Activated naive CD8-positive, alpha-beta T cell treated with anti-CD3 and anti-CD28 coated beads, Interleukin-2, amount 50 U/mL, for 24 hours (primary cell): ENCODE results near the gene PCYT2.

Source experiments
- ATAC-seq: fragments of 150-1000 bp; cut with Tn5 transposase; one replicate; pipeline ENCODE4 v1.10.0; 2021
- DNase-seq: peaks from one replicate; pipeline ENCODE4 v3.0.0; 2021
- H3K27ac Mint-ChIP-seq: one replicate; pipeline ENCODE4 v1.8.0; 2021; ENCODE audit warnings: mild to moderate bottlenecking, mixed read lengths
- H3K27me3 Mint-ChIP-seq: one replicate; pipeline ENCODE4 v1.8.0; 2021; ENCODE audit warnings: mixed read lengths
- H3K36me3 Mint-ChIP-seq: one replicate; pipeline ENCODE4 v1.8.0; 2021; ENCODE audit warnings: low read depth, mixed read lengths
- H3K4me1 Mint-ChIP-seq: one replicate; pipeline ENCODE4 v1.8.0; 2021; ENCODE audit warnings: mixed read lengths
- H3K4me3 Mint-ChIP-seq: one replicate; pipeline ENCODE4 v1.8.0; 2021; ENCODE audit warnings: mild to moderate bottlenecking, moderate library complexity, mixed read lengths
- H3K9me3 Mint-ChIP-seq: one replicate; pipeline ENCODE4 v1.8.0; 2021; ENCODE audit warnings: mixed read lengths

PCYT2 gene

GRCh38 chr17:81870131-81870980 is 40.8 kb downstream of the PCYT2 start:
- Mint-ChIP-seq H3K9me3 (no peaks in the 10 kb centered on the region), H3K27me3 (no peaks in the 10 kb centered on the region), H3K27ac (peak overlapping the region; percentile 93), H3K4me3 (peak overlapping the region; percentile 89), H3K4me1 (peaks cover 61% of the 10 kb centered on the region), H3K36me3 (peaks cover 19% of the 10 kb centered on the region)
- peak; percentile 55 for DNase-seq
- peak; percentile 5 for ATAC-seq

- peaks cover 59% of the 10 kb centered on the region for H3K4me1 Mint-ChIP-seq
- H3K9me3 Mint-ChIP-seq, result no peaks in the 10 kb centered on the region
- ATAC-seq (no peak), DNase-seq (peak; percentile 73)
- peak overlapping the region; percentile 93 for H3K27ac Mint-ChIP-seq
- peak overlapping the region; percentile 89 for H3K4me3 Mint-ChIP-seq
- H3K36me3 Mint-ChIP-seq, result peaks cover 24% of the 10 kb centered on the region
- no peaks in the 10 kb centered on the region for H3K27me3 Mint-ChIP-seq
Measured at GRCh38 chr17:81869221-81870130, 41.7 kb downstream of the PCYT2 start.

- no peak for DNase-seq
- ATAC-seq, result no peak
- Mint-ChIP-seq H3K4me1 (peaks cover 56% of the 10 kb centered on the region), H3K4me3 (peak overlapping the region; percentile 89), H3K27me3 (no peaks in the 10 kb centered on the region), H3K9me3 (no peaks in the 10 kb centered on the region), H3K36me3 (peaks cover 25% of the 10 kb centered on the region), H3K27ac (peak overlapping the region; percentile 93)
Measured at GRCh38 chr17:81868674-81869220, 42.5 kb downstream of the PCYT2 start.

GRCh38 chr17:81867991-81868673 is 43.1 kb downstream of the PCYT2 start:
- Mint-ChIP-seq H3K27me3 (no peaks in the 10 kb centered on the region), H3K27ac (peak overlapping the region; percentile 81), H3K4me1 (peaks cover 58% of the 10 kb centered on the region), H3K9me3 (no peaks in the 10 kb centered on the region), H3K36me3 (peaks cover 32% of the 10 kb centered on the region), H3K4me3 (peak overlapping the region; percentile 17)
- DNase-seq (peak; percentile 24), ATAC-seq (no peak)

GRCh38 chr17:81867170-81867990 is 43.8 kb downstream of the PCYT2 start:
- Mint-ChIP-seq H3K4me3 (peak overlapping the region; percentile 36), H3K27ac (peak overlapping the region; percentile 81), H3K4me1 (peaks cover 57% of the 10 kb centered on the region), H3K27me3 (no peaks in the 10 kb centered on the region), H3K36me3 (peaks cover 37% of the 10 kb centered on the region), H3K9me3 (no peaks in the 10 kb centered on the region)
- DNase-seq (peak; percentile 42), ATAC-seq (peak; percentile 1)

GRCh38 chr17:81866440-81867169 is 44.6 kb downstream of the PCYT2 start:
- Mint-ChIP-seq H3K36me3 (peaks cover 38% of the 10 kb centered on the region), H3K4me3 (peak overlapping the region; percentile 36), H3K27me3 (no peaks in the 10 kb centered on the region), H3K4me1 (peaks cover 54% of the 10 kb centered on the region), H3K9me3 (no peaks in the 10 kb centered on the region), H3K27ac (peak overlapping the region; percentile 81)
- ATAC-seq, result peak; percentile 1
- no peak for DNase-seq

GRCh38 chr17:81865733-81866439 is 45.3 kb downstream of the PCYT2 start:
- no peak for ATAC-seq
- DNase-seq, result no peak
- H3K4me3 Mint-ChIP-seq, result no peak overlapping the region
- H3K9me3 Mint-ChIP-seq, result no peaks in the 10 kb centered on the region
- peaks cover 41% of the 10 kb centered on the region for H3K36me3 Mint-ChIP-seq
- H3K27ac Mint-ChIP-seq, result peak overlapping the region; percentile 81
- peaks cover 55% of the 10 kb centered on the region for H3K4me1 Mint-ChIP-seq
- H3K27me3 Mint-ChIP-seq, result no peaks in the 10 kb centered on the region

- Mint-ChIP-seq H3K27me3 (peaks cover 3% of the 10 kb centered on the region), H3K4me1 (peaks cover 58% of the 10 kb centered on the region), H3K4me3 (no peak overlapping the region), H3K27ac (no peak overlapping the region), H3K36me3 (peaks cover 45% of the 10 kb centered on the region), H3K9me3 (no peaks in the 10 kb centered on the region)
- no peak for ATAC-seq
- no peak for DNase-seq
Measured at GRCh38 chr17:81865358-81865732, 45.9 kb downstream of the PCYT2 start.

- Mint-ChIP-seq H3K36me3 (peaks cover 41% of the 10 kb centered on the region), H3K4me3 (peak overlapping the region; percentile 84), H3K4me1 (peaks cover 56% of the 10 kb centered on the region), H3K27ac (peak overlapping the region; percentile 95), H3K27me3 (peaks cover 3% of the 10 kb centered on the region), H3K9me3 (no peaks in the 10 kb centered on the region)
- ATAC-seq (no peak), DNase-seq (no peak)
Measured at GRCh38 chr17:81863833-81864768, 47.1 kb downstream of the PCYT2 start.

- Mint-ChIP-seq H3K27me3 (peaks cover 3% of the 10 kb centered on the region), H3K4me1 (peaks cover 62% of the 10 kb centered on the region), H3K9me3 (no peaks in the 10 kb centered on the region), H3K4me3 (peak overlapping the region; percentile 84), H3K36me3 (peaks cover 46% of the 10 kb centered on the region), H3K27ac (peak overlapping the region; percentile 95)
- no peak for DNase-seq
- no peak for ATAC-seq
Measured at GRCh38 chr17:81863123-81863675, 48.0 kb downstream of the PCYT2 start.

GRCh38 chr17:81860756-81861568 is 50.2 kb downstream of the PCYT2 start:
- Mint-ChIP-seq H3K27ac (peak overlapping the region; percentile 99), H3K27me3 (peaks cover 3% of the 10 kb centered on the region), H3K9me3 (no peaks in the 10 kb centered on the region), H3K36me3 (peaks cover 60% of the 10 kb centered on the region), H3K4me1 (peaks cover 56% of the 10 kb centered on the region), H3K4me3 (peak overlapping the region; percentile 94)
- ATAC-seq, result peak; percentile 91
- DNase-seq, result peak; percentile 99
